ENCODE data around the gene ABHD14A. TPM values are rescaled to one million over a fixed set of nuclear protein-coding genes. Genes with fewer than 3 reads are reported as not detected.
A peak's percentile ranks its signal among the peaks of the same experiment; 100 is the strongest.
"Not testable (repeated sequence)": the region's sequence is repeated elsewhere in the genome, so short reads cannot be mapped to it uniquely, and the experiment has no call there.

ABHD14A gene
- polyA plus RNA-seq (ENCODE audit: insufficient read length in 4 of 4) = 10 to 100 TPM; 24.2 to 36.6 (median 29.8) TPM

DNA sequence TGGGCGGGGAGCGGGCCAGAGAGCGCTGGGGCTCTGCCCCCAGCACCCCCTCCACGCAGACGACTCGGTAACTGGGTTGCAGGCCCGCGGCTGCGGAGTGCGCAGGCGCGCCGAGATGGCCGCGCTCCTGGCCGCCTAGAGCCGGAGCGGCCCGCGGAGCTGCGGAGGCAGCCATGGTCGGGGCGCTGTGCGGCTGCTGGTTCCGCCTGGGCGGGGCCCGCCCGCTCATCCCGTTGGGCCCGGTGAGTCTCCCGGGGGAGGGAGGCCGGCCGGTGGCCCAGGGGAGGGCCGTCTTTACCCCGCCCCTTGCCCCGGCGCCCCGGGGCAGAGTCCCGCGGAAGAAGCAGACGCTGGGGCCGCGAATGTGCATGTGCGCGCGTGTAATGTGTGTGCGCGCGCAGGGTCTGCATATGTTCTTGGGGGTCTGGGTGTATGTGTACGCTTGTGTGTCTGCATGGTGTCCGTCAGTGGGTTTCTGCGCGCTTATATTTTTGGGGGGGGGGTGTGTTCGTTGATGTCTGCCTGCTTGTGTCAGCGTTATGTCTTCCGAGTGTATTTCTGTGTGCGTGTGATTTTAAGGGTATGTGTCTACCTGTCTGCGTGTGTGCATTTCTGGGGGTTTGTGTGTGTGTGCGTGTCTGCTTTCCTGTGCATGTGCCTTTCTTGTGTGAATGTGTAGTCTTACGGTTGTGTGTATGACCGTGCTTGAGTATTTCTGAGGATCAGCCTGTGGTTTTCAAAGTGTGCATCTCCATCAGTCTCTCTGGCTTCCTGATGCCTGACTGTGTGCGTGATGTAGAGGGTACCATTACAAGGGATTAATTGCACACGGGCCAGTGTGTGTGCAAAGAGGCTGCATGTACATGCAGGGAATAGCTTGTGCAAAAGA is at the start of gene ABHD14A:
ABHD14A (plus strand) TSS at position 102 of the 889 bp plus-strand sequence; CDS start at position 174, 72 bp downstream.
- peak in 1 of 4 donors; percentile 35 for DNase-seq (ENCODE audit: low read depth in 4 of 4, low spot score in 2 of 4)

DNA sequence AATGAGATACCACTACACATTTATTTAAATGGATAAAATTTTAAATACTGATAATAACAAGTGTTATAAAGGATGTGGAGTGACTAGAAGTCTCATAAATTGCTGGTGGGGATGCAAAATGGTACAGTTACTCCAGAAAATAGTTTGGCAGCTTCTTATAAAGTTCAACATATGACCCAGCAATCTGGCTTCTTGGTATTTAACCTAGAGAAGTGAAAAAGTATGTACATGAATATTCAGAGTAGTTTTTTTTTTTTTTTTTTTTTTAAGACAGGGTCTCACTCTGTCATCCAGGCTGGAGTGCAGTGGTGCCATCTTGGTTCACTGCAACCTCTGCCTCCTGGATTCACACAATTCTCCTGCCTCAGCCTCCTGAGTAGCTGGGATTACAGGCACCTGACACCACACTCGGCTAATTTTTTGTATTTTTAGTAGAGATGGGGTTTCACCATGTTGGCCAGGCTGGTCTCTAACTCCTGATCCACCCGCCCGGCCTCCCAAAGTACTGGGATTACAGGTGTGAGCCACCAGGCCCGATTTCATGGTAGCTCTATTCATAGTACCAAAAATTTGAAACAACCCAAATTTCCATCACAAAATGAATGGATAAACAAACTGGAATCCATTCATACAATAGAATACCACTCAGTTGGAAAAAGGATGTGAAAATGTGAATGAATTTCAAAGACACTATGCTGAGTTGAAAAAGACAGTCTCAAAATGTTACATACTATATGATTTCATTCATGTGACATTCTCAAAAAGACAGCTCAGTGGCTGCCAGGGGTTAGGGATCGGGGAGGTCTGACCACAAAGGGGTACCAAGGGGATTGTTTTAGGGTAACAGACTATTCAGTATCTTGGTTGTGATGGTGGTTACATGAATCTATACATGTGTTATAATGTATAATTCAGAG is 47.5 kb upstream of the ABHD14A start:
- no peak for DNase-seq (ENCODE audit: low read depth in 4 of 4, low spot score in 2 of 4)

DNA sequence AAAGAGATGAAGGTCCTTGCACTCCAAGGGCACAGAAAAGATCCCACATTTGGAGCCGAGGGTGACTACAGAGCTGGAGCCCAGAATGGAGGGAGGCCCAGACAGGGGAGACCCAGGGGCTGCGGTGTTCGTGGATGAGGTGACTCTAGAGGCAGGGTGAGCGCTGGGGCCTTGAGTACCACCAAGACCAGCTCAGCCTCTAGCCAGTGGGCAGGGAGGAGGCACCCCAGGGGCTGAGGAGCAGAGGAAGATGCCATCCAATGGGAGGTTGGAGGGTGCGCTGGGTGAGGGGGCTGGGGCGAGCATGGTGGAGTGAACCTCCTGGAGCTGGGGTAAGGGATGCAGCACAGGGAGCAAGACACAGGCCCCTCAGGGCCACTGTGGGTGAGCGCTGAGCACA is 46.4 kb upstream of the ABHD14A start:
- no peak for DNase-seq (ENCODE audit: low read depth in 4 of 4, low spot score in 2 of 4)

DNA sequence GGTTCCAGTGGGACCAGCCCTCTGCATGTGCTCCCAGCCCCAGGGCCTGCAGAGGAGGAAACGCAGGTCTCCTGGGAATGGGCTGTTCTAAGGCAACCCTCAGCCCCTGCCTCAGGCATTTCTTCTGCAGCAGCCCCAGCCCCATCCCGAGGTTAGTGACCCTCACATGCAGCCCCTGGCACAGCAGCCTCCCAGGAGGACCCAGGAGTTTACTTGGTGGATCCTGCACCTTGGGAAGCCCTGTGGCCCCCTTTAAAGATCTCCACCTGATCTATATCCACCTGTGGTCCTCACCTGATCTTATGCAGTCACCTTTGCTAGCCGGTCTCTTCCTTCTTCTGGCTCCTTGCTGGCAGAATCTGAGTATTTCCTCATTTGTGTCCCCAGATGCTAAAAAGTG is 45.9 kb upstream of the ABHD14A start:
- not testable (repeated sequence) for DNase-seq (ENCODE audit: low read depth in 4 of 4, low spot score in 2 of 4)

DNA sequence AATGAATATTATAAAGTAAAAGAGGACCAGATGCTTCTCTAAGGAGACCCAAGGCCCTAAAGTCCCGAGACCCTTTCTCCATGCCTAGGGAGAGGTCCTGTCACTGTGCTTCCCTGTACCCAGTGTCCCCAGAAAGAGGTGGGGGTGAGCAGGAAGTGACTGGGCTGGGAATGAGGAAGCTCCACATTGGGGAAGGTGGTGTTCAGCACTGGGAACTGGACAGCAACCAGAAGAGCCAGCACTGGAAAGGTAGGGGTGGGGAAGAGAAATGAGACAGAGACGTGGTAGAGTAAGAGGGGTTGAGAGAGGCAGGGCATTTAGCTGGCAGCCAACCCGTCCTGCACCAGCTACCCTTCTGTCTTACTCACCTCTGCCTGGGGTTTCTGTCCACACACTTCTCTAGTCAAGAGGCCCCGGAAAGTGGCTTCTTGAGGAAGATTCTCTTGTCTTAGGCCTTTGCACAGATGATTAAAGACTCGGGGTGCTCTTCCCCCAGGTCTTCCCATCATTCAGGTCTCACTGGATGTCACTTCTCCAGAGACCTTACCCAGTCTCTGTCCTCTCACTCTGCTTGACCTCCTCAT is 45.4 kb upstream of the ABHD14A start:
- DNase-seq (ENCODE audit: low read depth in 4 of 4, low spot score in 2 of 4) = no peak

DNA sequence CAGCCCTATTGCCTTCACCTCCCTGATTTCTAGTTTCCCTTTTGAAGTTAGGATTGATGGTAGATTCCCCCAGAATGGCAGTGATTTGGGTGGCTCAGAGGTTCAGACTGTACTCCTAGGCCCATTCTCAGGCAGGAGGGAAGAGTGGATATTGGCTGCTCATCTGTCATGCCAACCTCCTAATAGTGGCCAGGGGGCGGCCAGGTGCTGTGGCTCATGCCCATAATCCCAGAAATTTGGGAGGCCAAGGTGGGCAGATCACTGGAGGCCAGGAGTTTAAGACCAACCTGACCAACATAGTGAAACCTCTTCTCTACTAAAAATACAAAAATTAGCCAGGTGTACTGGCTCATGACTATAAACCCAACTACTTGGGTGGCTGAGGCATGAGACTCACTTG is 44.4 kb upstream of the ABHD14A start:
- DNase-seq (ENCODE audit: low read depth in 4 of 4, low spot score in 2 of 4) = no peak

DNA sequence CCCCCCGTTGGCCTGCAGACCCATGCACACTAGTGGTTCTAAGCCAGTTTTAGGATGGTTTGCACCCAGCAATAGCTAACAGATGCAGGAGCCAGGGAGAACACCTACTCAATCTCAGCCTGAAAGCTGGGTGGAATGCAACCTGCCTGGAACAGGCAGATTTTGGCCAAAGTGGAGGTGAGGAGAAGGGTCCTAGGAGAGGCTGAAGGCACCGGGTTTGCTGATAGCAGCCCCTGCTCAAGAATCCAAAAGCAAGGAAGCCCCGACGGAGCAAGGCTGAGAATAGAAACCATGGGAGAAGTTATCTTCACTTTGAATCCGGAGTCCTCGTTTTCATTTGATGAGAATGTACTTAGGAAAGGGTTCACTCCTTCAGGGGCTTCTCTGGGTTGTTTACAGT is 43.1 kb upstream of the ABHD14A start:
- no peak for DNase-seq (ENCODE audit: low read depth in 4 of 4, low spot score in 2 of 4)

DNA sequence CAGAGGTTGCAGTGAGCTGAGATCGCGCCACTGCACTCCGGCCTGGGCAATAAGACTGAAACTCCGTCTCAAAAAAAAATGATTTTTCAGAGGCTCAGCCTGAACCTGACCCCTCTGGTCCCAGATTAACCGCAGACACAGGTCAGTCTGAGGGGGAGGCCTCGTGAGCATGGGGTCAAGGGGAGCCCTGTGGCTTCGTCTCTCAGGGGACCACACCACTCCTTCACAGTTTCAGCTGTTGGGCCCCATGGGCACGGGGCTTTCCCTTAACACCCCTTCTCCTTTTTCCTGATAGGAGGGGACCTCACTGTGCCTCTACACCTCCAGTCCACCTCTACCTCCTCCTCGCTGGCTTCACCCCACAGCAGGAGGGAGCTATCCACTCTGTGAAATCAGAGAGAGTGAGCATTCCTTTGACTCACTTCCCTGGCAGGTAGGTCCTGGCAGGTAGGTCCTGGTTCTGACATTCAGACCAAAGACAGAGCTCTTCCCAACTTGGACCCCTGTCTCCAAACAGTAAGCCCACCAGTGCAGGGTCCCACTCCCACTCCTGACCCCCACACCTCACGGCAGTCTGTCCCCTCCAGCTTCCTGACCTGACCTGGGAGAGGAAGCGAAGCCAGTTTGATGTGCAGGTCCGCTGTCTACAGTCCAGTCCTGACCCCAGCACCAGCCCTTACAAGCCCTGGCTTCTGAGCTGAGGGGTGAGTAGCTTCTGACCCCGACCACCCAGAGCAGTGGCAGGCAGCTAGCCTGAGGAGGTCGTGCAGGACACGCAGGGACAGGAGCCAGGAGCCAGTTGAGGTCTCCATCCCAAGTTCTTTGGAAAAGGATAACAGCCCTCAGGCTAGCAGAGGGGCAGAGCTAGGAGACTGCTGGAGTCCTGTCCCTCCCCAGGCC is 42.1 kb upstream of the ABHD14A start:
- no peak for DNase-seq (ENCODE audit: low read depth in 4 of 4, low spot score in 2 of 4)

DNA sequence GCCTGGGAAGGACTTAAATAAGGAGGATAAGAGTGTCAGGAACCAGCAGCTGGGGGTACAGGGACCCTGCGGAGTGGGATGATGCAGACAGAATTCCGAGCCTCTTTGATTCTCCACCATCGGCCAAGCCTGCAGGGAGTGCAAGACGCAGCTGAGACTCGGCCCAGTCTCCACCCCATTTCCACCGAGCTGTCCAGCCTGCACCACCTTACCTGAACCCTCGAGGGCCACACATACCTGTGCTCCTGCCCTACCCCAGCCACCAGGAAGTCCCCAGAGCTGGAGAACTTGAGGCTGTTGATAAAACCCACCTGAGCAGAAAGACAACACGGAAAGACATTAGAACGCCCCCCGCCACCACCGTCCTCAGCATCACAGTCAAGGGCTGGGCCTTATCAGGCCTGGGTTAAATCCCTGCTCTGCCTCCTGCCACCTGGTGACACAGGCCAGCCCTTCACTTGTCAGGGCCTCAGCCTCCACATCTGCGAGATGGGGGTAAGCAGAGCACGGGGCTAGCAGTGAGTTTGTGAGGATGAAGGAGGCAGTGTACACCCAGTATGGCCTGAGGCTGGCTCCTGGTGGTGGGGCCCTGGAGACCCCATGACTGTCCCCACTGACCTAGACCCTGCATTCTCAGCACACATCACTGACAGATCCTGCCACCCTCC is 41.3 kb upstream of the ABHD14A start:
- no peak for DNase-seq (ENCODE audit: low read depth in 4 of 4, low spot score in 2 of 4)

DNA sequence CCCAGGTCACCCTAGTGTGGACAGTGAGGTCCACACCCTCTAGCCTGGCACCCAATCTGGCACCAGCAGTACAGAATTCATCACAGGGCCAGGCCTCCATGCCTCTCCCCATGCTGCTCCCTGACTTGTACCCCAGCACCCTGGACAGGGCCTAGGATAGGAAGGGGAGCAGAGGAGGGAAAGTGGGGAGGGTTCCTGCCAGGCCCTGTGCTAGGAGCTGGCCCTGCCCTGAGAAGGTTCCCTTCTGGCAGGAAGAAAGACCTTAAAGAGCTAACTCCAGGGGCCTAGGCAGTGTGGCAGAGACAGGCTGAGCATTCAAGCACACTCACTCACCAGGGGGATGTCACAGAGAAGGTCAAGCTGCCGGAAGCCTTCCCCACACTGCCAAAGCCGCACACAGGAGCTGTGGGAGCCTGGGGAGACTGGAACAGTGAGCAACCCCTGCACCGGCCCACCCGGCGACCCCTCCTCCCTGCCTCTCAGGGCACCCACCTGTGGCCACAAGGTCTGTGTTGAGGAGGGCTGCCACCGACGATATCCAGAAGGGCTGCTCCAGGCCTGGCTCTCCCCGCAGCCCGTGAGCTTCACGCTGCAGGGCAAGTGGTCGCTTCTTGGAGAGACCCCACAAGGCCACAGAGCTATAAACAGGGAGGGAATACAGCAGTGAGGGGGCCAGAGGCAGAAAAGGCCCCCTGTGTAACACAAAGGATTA is 40.6 kb upstream of the ABHD14A start:
- DNase-seq (ENCODE audit: low read depth in 4 of 4, low spot score in 2 of 4) = no peak

DNA sequence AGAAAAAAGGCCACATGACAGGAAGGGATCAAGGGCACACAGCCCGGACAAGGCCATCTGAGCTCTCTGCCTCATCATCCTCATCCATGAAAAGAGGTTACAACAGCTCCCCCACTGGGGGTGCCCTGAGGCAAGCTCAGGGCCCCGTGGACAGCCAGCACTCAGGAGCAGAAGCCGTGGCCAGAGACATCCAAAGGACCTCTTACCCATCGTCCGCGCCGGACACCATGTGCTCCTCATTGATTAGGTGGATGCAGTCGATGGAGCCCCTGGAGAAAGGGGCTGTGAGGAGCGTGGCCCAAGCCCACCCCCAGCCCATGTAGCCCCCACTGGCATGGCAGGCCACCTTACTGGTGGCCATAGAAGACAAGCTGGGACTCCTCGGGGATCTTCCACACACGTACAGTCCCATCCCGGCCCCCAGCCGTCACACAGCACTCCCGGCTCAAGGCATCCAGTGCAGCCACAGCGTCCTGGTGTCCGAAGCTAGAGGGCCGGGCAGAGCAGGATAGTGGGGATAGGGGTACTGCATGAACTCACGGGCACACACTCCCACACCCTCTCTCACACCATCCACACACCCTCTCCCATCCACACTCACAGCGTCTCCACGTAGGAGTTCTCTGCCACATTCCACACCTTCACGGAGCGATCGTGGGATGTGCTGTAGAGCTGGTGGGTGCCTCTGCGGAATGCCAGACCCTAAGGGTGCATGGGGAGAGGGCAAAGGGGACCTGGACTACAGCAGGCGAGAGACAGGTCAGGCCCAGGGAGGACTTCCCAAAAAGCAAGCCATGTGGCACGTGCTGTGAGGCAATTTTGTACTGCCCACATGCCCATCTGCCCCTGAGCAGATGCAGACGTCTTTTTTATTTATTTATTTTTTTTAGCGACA is 39.6 kb upstream of the ABHD14A start:
- DNase-seq (ENCODE audit: low read depth in 4 of 4, low spot score in 2 of 4) = no peak

DNA sequence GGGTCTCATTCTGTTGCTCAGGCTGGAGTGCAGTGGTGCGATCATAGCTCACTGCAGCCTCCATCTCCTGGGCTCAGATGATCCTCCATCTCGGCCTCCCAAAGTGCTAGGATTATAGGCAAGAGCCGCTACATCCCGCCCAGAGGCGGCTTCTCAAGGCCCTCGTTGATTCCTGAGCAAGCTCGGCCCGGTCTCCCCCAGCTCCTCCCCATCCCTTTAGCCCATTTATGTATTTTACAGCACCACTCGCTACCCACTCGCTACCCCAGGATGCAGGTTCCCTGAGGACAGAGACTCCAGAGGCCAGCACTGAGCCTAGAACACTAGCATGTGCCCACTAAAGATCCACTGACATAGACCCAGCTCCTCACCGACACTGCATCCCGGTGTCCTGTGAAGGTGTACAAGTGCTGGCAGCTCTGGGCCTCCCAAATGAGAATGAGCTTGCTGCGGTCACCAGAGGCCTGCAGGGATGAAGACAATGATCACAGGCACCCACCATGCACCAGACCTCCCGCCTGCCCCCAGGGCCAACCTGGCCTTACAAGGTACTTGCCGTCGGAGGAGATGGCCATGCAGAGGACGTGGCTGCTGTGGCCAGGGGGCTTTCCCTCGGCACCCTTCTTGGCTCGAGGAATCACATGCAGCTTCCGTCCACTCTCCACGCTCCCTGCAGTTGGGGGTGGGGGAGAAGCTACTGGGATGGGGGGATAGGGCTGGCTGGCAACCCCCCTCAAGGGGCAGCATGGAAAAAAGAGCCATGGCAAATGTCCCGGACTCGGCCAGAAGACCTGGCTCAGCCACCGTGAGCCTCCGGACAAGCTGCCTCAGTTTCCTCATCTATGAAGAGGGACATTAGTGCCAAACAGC is 38.7 kb upstream of the ABHD14A start:
- no peak for DNase-seq (ENCODE audit: low read depth in 4 of 4, low spot score in 2 of 4)

DNA sequence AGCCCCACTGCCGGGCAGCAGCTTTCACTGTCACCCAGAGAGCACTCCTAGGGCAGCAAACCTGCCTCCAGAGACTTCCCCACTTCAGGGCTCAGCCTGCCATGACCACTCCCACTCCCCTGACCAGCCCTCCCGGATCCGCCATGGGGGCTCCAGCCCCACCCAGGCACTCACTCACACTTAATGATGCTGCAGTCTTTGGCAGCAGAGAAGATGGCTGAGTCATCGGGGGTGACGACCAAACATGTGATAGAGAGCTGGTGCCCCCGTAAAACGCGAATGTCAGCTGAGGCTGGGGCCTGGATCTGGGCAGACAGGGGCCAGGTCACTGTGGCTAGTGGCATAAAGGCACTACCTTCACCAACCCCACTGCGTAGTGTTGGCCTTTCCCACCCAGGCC is 37.9 kb upstream of the ABHD14A start:
- no peak for DNase-seq (ENCODE audit: low read depth in 4 of 4, low spot score in 2 of 4)

DNA sequence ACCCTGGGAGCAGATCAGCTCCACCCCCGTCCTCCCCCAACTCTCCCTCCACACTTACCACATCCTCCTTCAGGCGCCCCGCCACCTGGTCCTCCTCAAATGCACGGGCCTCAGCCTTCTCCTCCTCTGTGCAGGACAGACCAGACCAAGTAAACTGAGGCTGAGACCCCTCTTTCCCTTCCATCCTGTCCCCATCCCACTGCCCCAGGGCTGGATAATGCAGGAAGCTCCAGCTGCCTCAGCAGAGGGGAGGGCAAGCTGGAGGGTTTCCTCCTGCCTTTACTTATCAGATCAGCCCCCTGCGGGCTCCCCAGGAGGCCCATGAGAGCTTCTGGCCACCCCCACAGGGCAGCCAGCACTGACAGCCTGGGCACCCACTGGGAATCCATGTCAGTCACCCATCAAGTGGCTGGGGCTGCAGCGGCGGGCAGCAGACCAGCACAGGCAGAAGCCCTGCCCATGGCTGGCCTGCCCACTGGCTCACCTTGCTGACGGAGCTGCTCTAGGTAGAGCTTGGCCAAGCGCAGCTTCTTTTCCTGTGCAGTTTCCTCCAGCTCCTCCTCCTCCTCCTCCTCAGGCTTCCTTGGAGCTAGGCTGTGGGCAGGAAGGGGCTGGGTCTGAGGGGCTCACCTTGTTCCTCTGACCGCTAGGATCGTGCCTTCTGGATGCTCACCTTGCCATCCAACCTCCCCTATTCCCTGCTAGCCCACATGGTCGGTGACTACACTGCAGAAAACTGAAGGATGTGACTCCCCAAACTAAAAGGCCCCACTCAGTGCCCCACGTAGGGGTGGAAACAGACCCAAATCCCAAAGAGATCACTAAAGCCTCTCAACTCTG is 37.0 kb upstream of the ABHD14A start:
- no peak for DNase-seq (ENCODE audit: low read depth in 4 of 4, low spot score in 2 of 4)

DNA sequence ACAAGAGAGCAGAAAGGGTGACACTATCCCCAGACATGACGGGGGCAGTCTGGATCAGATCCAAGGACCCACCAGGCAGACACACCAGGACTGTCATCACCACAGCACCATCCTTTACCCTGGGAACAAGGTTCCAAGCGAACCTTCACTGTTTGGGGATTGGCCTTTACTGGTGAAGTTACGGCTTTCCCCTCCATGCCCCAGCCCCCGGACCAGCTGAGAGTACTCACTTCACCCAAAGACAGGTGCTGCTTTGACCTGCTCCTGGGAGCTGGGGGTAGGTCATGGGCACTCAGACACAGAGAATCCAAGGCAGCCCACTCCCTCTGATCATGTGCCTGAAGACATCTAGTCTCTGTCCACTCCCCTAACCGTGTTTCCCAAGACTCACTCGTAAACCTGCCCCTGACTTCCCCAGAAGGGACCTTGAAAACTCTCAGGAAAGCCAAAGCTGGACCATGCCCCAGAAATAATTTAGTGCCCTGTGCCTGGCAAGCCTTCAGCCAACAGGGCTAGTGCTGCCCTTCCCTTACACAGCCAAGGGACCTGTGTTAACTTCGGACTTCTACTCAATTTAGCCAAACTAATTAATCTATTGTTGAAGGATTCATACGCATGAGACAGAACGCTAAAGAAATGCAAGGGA is 36.0 kb upstream of the ABHD14A start:
- DNase-seq (ENCODE audit: low read depth in 4 of 4, low spot score in 2 of 4) = no peak
